C1 segment of cervical spinal cord (tissue), 14 donors: Measurements from ENCODE around the gene DGKG.

Source experiments
- DNase-seq, 14 donors: peaks; one replicate each; lab custom pipeline; 2025; lab: John Stamatoyannopoulos, UW

DGKG gene

DNA sequence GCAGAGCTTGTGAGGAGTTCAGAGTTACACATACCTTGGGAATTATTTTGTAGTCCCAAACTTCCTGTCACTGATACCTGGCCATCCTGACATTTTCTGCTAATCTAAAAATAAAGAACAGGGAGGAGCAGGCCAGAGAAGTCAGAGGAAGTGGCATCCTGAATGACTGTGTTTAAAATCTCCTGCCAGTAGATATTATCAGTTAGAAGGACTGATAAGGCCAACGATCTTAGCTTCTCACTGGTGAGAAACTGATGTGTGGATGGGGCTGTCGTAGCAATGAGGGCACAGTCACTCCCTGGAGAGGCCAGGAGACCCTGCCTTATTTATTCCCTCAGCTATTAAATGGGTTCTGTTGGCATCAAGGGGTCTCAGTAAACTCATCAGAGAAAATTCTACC is 115.1 kb downstream of the DGKG start:
- DNase-seq = no peak

DNA sequence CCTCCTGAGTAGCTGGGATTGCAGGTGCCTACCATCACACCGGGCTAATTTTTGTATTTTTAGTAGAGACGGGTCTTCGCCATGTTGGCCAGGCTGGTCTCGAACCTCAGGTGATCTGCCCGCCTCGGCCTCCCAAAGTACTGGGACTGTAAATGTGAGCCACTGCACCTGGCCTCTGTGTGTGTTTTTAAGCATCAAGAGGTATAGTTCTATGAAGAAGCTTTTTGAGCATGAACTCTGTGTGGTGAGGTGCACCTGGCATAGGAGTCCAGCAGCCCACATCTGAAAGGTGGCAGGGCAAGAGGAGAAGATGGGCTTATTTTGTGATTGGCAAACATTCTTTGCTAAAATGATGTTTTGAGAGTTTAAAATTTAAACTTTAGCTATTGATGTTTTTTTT is 118.0 kb downstream of the DGKG start:
- no peak for DNase-seq

DNA sequence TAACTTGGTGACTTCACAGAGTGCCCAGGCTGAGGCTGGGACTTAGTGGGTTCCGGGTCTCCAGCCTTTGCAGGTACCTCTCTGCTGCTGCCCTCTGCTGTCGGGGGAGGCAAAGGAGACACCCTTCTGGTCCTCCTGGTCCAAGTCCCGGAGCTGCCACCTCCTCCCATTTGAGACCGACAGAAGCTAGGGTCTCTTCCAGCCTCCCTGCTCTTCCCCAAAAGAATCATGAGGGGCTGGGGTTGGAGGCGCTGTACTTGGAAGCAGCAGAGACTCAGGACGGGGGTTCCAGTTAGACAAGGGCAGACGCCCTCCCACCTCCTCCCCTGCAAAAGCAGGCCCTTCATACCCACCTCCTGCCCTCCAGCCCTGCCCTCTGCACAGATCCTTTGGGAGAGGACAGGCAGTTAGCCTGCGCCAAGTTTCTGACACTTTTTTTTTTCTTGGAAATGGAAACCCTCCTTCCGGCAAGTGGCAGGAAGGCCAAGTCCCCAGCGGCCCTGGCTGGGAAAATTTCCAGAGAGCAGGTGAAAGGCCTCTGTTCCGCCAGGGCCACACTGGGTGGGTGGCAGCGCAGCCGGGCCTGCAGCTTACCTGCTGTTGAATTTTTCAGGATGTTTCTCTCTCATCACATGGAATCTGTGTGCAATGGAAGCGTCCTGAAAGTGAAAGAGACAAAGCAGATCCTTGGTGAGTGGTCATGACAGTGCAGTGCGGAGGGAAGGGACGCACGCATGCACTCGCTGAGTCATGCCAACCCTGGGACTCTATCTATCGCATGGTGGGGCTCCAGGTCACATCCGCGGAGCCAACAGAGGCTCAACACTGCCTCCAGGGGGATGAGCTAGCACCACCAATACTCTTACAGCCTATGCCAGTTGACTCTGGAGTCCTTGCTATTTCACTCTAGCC is 119.9 kb downstream of the DGKG start:
- peak in 12 of 14 donors; percentile 26 to 80 (median 60) for DNase-seq

DNA sequence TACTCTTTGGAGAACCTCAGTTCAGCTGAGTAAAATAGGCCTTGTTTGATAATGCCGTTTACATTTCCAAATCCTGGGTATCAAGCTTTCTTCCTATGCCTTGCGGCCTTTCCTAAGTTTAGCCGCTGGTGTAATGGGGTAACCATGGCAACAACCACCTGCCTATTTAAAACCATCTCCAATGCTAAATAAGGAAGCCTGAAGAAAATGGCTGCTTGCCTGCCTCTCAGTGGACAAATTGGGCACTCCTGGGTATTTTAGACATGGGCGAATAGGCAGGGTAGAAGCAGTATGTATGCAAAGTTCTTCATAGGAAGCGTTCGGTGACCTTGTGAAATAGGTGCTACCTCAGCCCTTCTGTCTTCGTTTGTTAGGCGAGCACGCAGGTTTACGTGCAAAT is 122.7 kb downstream of the DGKG start:
- DNase-seq = peak in 1 of 14 donors; percentile 67

DNA sequence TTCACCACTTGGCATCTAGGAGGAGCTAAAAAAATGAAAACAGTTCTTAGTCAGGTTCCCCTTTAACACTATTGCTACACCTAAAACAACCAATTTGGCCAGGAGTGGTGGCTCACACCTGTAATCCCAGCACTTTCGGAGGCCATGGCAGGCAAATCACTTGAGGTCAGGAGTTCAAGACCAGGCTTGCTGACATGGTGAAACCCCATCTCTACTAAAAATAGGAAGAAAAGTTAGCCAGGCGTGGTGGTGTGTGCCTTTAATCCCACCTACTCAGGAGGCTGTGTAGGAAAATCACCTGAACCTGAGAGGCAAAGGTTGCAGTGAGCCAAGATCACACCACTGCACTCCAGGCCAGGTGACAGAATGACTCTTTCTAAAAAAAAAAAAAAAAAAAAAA is 124.1 kb downstream of the DGKG start:
- DNase-seq = no peak

DNA sequence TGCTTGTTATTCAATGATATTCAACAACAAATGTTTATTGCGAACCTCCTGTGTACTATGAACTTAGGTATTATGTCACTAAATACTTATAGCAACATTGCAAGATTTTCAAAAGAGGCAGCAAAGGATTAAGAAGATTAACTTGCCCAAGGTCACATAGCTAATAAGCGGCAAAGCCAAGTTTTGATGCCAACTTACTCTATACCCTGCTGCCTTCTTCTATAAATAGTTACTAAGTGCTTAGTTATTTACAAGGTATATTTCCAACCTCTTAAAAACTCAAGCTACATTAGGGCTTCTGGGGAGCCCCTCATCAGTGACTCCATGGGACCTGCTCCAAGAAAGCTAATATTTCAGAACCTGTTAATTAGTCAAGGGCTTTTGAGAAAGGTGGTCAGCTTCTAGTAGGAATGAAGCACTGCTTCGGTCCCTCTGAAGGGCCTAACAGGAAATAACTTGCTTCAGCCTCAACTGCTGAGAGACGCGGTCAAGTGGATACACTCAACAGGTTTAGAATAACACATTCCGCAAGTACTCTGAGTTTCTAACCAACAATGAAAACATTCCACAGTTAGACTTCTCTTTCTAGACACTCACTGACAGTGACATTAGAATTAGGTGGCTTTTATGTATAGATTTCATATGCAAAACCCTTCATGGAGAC is 125.5 kb downstream of the DGKG start:
- no peak for DNase-seq

DNA sequence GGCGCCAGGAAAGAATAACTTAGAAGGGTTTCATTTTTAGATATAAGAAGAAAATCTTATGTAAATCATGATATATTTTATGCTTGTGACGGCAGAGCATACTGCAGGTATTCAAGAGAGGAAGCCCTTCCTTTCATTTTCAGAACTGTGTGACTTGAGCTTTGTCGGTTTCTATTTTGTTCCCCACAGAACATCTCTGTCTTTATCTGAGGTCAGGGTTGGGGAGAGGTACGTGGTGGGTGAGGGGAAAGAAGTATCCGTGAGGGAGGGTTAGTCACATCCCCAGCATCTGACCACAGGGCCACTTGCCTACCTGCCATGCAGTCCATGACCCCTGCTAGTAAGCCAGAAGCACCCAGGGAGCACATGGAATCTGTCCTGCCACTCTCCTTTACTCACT is 126.5 kb downstream of the DGKG start:
- DNase-seq = no peak

DNA sequence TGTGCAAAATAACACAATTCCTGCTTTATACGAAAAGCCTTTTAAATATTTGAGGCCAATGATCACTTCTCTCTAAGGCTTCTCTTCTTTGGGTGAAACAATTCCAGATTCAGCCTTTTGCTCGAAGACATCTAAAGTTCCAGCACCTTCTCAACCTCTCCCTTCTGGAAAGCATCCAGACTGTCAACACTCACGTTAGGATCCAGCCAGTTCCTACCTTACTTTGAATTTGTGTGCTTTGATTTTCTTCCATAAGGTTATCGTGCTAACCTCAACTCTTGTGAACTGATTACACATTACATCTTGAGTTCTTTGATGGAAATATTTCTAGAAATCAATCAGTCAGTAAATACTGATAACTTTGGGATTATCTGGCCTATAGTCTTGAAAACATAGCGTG is 127.9 kb downstream of the DGKG start:
- DNase-seq = no peak

DNA sequence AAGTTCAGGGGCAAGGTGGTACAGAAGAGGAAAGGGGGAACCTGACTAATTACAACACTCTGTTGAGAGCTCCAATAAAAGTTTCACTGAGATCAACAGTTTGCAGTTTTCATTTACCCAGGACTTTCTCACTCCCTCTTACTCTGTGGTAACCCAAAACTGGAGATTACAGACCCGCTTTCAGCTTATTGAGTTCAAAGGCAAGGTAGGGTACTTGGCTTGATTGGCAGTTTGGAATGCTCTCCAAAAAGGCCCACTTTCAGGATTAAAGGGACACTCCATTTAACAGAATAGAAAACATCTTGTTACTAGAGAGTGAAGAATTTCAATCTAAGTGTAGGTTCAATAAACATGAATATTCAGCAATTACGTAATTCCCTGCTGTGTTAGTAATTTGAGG is 135.6 kb downstream of the DGKG start:
- no peak for DNase-seq

DNA sequence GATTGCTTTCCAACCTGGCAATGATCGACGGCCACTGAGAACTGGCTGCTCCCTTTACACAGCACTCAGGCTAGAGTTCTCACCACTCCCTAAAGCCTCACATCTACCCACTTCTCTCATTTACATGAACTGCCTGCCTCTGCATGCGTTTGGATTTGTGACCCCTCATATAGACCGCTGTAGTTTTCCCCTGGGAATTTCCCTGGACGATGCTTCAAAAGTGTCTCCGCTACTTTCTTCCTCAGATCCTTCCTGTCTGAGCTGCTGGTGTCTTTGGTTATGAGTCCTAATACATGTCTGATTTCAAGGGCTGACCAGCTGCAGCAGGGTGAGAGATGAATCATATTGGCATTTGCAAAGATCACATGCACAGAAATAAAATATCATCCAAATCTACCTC is 136.4 kb downstream of the DGKG start:
- DNase-seq = no peak

DNA sequence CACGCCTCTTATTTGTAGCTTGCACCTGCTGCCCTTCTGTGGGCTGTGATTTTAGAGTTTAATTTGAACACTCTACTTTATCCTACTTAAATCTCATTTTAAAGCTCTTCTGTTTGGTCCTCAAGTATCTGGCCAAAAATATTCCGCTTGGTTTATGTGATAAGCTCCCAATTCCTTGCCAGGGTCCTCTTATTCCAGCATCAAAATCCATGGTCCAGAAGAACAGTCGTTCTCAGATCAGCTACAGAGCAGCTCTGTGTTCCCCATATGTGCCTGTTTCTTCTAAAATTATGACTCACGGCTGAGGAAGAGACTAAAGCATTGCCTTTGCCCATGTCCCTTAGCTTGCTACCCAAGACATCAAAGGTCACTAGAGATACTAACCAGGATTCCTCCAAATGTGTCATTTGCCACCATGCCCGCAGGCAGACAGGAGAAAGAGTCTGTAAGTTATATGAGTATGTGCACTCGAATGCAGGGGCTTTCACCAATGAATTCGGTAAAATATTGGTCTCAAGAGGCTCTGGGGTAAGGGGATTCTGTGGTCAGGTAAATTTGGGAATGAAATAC is 137.9 kb downstream of the DGKG start:
- no peak for DNase-seq

DNA sequence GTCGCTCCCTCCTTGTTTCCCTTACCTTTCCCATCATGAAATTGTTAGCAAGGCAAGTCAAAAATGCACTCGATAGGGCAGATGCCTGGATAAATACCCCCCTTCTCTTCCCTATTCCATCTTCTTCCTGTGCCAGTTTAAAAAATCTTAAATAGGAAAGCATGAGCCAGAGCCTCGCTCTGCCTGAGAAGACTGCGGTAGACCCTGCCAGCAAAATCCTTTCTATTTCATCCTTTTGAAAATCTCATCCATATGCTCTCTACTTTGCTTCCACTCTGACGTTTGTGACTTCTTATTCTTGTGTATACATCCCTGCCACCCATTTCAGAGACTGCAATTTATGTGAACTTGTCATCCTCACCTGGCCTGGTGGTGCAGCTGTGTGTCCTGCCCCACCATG is 138.6 kb downstream of the DGKG start:
- DNase-seq = no peak

DNA sequence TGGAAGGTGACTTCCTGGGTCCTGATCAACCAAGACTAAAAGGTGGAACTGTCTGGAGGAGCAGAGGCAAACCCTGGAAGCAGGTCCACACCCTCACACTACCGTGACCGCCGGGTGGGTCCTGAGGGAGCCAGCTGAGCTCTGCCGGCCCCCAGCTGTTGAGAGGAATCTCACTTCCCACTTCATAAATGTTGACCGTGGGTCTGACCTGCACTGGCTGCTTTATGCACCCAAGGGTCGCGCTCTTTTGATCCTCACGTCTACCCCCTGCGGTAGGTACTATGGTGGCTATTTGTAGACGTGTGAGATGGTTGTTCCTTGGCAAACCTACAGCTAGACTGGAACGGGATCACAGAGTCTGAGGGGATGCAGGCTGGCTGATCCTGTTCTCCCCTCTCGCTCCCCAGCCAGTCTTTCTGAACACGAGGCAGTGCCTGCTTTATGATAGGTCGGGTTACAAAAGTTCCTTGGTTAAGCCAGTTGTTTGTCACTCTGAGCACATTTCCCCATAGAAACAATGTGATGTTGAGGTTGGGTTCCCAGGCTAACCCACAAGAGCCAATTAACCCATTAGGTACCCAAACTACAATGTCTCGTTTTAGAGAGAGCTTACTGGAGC is 140.2 kb downstream of the DGKG start:
- no peak for DNase-seq

DNA sequence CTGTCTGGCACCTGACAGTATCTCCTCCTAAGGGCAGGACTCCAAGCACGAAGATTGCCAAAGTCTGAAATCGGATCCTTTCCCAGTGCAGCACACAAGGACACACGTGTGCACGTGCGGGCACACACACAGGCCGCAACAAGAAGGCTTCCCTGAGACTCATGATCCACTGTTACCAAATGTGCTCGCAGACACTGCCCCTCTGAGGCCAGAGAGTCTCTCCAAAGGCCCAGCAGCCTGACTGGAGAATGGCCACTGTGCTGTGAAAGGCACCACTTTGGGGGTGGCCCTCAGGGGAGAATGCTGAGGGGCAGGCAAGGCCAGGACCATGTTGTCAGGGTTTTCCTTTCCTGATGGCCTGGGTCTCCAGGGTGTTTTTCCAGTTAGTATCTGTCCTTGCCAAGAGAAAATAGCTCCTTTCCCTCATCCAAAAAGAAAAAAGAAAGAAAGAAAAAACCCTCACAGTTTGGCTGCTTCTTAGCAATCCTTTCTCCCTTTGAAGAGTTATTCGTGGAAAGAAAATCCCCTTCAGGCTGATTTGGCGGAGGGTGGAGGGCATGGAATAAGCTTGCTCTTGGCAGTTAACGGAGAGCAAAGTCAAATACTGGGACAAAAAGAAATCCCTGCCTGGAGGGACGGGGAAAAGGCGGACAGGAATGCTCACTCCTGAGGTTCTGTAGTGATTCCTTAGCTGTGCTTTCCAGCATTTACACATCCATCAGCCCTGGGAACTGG is 141.0 kb downstream of the DGKG start:
- peak in 13 of 14 donors; percentile 11 to 74 (median 44) for DNase-seq

DNA sequence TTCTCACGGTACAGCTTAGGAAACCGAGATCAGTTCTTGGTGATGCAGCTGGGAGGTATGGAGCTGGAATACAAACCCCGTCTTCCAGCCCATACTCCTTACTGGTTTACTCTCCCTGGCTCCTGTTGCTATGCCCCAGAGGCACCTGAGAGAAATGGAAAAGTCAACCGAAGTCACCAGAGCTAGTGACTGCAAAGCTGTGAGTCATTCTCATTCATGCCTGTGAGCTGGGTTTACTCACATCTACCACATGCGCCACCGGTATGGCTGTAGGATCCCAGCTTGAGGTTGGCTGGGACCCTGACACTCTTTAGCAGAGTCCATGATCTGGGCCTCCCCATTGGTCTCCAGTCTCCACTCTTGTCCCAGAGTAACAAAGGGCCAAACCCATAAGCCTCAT is 141.7 kb downstream of the DGKG start:
- DNase-seq = no peak

DNA sequence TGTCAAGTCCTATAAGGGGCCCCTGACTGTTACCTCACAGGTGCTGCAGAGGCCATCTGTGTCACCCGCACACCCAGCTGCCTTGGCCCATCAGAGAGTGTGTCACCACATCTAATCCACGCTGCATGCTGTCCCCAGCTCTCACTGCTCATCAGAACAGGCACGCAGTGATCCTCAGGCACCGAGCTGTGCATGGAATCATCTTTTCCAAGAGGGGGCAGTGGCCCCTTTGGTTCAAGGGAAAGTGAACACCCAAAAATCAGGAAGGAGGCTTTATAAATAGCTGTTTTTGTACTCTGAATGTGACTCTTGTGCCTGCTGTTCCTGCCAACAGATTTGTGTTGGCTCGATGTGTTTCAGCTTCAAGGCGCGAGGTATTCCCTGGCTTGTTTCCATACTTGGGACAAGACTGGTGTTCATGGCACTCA is 142.8 kb downstream of the DGKG start:
- DNase-seq = peak in 3 of 14 donors; percentile 8 to 49 (median 17)

DNA sequence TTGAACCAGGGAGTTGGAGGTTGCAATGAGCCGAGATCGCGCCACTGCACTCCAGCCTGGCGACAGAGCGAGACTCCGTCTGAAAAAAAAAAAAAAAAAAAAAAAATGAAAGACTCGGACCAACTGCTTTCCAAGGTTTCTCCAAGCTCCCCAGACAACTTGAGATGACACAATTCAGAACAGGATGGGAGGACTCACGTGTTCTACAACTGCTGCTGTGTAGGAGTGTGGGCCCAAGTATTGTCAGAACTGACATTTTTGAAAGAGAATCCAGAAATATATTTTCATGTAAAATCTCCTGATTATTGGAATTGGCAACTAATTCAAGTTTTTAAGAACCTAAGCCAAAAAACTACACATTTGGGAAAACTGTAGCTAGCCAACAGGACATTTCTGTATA is 143.6 kb downstream of the DGKG start:
- DNase-seq = no peak

DNA sequence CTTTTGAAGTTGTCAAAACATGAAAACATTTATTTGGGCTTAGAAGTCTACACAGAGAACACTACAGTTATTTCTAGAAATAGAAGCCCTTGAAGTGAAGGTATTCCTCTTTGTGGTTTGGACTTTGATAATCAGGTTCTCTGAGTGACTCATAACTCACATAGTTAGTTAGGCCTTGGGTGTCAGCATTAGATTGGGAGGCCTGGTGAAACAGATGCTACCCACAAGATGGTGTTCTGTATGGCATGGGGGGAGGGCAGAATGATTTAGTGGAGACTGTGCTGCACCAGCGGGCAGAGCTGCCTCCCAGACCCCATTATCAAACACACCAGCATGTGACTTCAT is 144.2 kb downstream of the DGKG start:
- DNase-seq = no peak

DNA sequence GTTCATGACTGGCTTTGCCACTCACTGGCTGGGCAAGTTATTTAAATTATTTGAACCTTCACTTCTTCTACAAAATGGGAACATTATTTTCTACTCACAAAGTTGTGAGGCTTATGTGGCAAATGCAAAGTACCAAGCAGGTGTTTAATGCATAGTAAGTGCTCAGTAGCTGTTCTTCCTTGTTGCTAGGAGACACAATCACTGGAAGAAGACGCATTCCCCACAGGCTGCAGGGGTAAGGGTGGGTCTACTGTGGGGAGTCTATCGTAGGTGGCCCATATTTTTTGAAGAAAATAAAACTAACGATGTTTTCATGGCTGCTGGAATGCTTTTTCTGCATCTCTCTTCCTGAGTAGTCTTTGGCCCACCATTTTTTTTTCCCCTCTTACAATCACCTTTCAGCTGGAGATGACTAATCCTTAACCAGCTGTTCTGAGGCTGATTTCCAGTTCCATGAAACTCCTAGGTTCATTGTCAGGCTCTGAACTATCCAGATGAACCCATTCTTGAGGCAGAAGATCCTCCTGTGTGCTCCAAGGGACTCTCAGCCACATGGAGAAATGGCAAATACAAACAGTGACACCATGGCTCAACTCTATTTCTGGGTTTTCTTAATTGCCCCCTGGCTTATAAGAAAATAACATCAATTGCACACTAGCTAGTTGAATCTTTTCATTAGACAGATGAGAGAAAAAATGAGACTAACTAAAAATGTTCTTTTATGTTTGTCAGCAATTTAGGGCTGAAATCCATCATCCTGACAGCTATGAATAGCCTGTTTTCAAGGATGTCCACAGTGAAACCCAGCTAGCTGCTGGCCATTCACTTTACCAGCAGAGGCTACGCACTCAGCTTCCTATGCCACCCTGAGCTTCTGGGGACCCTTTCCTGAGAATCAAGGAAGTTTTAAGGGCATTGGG is 144.9 kb downstream of the DGKG start:
- DNase-seq = no peak

DNA sequence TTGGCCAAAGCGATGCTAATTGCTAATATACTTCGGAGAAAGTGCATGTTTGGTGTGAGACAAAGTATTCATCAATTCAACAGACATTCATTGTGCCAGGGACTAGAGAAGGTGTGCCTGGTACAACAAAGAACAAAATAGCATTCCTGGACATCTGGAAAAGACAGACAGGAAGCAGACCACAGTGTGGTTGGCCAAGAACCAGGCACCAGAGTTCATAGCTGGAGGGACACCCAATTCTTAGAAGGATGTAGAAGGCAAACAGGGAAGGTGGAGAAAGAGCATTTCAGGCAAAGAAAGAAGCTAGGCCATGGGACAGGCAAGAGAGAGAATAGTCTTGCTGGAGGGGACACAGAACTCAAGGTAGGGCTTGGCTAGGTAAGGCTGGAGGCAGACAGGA is 147.4 kb downstream of the DGKG start:
- no peak for DNase-seq

DNA sequence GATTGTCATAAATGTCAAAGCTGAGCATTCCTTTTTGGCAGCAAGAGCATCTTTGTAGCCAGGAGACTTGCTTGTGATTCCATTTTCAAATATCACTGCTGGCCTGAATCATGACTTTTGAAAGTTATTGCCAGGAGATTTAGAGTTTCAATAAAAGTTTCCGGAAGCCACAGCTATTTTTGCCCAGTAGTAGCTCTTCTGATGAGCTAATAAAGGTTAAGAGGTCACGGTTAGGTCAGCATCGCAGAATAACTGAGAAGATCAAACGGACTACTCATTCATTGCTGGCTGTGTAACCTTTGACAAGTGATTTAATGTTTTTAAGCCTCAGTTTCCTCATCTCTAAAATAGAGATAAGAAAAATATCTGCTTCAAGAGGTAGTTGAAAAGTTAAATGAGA is 148.1 kb downstream of the DGKG start:
- no peak for DNase-seq
